A549 (cell line): ENCODE results near the gene TFAP2C.

Experiments used
- E2F6 ChIP-seq: IDR thresholded peaks from 2 replicates; pipeline ENCODE4 v1.6.1; 2012; ENCODE audit warnings: low read depth, borderline replicate concordance
- EHF ChIP-seq: fragments of 250-450 bp; sonication (Bioruptor Pico); IDR thresholded peaks from 2 replicates; pipeline ENCODE4 v1.5.0; 2020; ENCODE audit warnings: mild to moderate bottlenecking
- EP300 ChIP-seq, 2 experiments: fragments of >200 bp; sonication (Bioruptor Twin); formaldehyde crosslinking; IDR thresholded peaks; 2 replicates in 1 of 2; 3 replicates in 1 of 2; pipeline ENCODE4 v1.6.1; 2016 to 2017
- JUN ChIP-seq, 2 experiments: fragments of >200 bp; sonication (Bioruptor Twin); formaldehyde crosslinking; IDR thresholded peaks; 2 replicates in 1 of 2; 3 replicates in 1 of 2; pipeline ENCODE4 v1.6.1; 2016 to 2017
- MAFK ChIP-seq: fragments of 450-650 bp; IDR thresholded peaks from 2 replicates; pipeline ENCODE4 v1.6.1; 2014; ENCODE audit not compliant: partially characterized antibody
- POLR2A ChIP-seq: IDR thresholded peaks from 2 replicates; pipeline ENCODE4 v1.6.1; 2012; ENCODE audit warnings: mild to moderate bottlenecking, low read length
- POLR2AphosphoS2 ChIP-seq: conservative IDR thresholded peaks from 2 replicates; pipeline ENCODE4 v1.6.1; 2012; ENCODE audit warnings: low read length, improper control_type of control experiment, inconsistent platforms
- TF ChIP-seq, protein P1 (sequence below): fragments of >200 bp; sonication (Bioruptor Twin); formaldehyde crosslinking; IDR thresholded peaks from 3 replicates; pipeline ENCODE4 v1.5.1; 2016
- TF ChIP-seq, protein P2 (sequence below): fragments of 450-650 bp; IDR thresholded peaks from 2 replicates; pipeline ENCODE4 v1.6.1; 2014; ENCODE audit warnings: antibody characterized with exemption
- TF ChIP-seq, protein P3 (sequence below): fragments of 200-600 bp; sonication (generic); IDR thresholded peaks from 2 replicates; pipeline ENCODE4 v1.6.1; 2016; ENCODE audit warnings: antibody characterized with exemption, mild to moderate bottlenecking, moderate library complexity

GRCh38 chr20:56688106-56688505 is 59.0 kb downstream of the TFAP2C start:
- TF ChIP-seq EHF (CRISPR knock-in tag) (no peak), MAFK (no peak), POLR2A (no peak), POLR2AphosphoS2 (no peak), EP300 (IDR thresholded peaks at IDR 0.05) (no peak), E2F6 (no peak), JUN (IDR thresholded peaks at IDR 0.05) (no peak)
- TF ChIP-seq, protein P1, sequence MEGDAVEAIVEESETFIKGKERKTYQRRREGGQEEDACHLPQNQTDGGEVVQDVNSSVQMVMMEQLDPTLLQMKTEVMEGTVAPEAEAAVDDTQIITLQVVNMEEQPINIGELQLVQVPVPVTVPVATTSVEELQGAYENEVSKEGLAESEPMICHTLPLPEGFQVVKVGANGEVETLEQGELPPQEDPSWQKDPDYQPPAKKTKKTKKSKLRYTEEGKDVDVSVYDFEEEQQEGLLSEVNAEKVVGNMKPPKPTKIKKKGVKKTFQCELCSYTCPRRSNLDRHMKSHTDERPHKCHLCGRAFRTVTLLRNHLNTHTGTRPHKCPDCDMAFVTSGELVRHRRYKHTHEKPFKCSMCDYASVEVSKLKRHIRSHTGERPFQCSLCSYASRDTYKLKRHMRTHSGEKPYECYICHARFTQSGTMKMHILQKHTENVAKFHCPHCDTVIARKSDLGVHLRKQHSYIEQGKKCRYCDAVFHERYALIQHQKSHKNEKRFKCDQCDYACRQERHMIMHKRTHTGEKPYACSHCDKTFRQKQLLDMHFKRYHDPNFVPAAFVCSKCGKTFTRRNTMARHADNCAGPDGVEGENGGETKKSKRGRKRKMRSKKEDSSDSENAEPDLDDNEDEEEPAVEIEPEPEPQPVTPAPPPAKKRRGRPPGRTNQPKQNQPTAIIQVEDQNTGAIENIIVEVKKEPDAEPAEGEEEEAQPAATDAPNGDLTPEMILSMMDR = no peak
- TF ChIP-seq, protein P2, sequence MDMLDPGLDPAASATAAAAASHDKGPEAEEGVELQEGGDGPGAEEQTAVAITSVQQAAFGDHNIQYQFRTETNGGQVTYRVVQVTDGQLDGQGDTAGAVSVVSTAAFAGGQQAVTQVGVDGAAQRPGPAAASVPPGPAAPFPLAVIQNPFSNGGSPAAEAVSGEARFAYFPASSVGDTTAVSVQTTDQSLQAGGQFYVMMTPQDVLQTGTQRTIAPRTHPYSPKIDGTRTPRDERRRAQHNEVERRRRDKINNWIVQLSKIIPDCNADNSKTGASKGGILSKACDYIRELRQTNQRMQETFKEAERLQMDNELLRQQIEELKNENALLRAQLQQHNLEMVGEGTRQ = no peak
- TF ChIP-seq, protein P3, sequence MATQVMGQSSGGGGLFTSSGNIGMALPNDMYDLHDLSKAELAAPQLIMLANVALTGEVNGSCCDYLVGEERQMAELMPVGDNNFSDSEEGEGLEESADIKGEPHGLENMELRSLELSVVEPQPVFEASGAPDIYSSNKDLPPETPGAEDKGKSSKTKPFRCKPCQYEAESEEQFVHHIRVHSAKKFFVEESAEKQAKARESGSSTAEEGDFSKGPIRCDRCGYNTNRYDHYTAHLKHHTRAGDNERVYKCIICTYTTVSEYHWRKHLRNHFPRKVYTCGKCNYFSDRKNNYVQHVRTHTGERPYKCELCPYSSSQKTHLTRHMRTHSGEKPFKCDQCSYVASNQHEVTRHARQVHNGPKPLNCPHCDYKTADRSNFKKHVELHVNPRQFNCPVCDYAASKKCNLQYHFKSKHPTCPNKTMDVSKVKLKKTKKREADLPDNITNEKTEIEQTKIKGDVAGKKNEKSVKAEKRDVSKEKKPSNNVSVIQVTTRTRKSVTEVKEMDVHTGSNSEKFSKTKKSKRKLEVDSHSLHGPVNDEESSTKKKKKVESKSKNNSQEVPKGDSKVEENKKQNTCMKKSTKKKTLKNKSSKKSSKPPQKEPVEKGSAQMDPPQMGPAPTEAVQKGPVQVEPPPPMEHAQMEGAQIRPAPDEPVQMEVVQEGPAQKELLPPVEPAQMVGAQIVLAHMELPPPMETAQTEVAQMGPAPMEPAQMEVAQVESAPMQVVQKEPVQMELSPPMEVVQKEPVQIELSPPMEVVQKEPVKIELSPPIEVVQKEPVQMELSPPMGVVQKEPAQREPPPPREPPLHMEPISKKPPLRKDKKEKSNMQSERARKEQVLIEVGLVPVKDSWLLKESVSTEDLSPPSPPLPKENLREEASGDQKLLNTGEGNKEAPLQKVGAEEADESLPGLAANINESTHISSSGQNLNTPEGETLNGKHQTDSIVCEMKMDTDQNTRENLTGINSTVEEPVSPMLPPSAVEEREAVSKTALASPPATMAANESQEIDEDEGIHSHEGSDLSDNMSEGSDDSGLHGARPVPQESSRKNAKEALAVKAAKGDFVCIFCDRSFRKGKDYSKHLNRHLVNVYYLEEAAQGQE = no peak
